Natural killer cell (primary cell): ENCODE measurements around the gene AKAP13. TPM values are rescaled to one million over a fixed set of nuclear protein-coding genes. Genes with fewer than 3 reads are reported as not detected.

Experiments used
- ATAC-seq, 3 donors: fragments of 150-1000 bp in 2 of 3; fragments of 200-7000 bp in 1 of 3; cut with Tn5 transposase; 1 replicate in 1 of 3; 2 replicates in 2 of 3; pipeline ENCODE4 v1.10.0; 2021; ENCODE audit warnings: mild to moderate bottlenecking in 2 of 3, moderate library complexity in 2 of 3
- DNase-seq, 2 donors: peaks; one replicate each; pipeline versions ENCODE4 v3.0.0 to v3.0.0-alpha.2; 2013 to 2021; ENCODE audit warnings: mixed read lengths in 1 of 2
- H3K27ac ChIP-seq: one replicate; pipeline ENCODE4 v1.5.1; 2013; ENCODE audit warnings: mild to moderate bottlenecking, low read length
- H3K27me3 ChIP-seq: one replicate; pipeline ENCODE4 v1.6.1; 2013; ENCODE audit warnings: low read length; ENCODE audit not compliant: control insufficient read depth, insufficient read depth
- H3K36me3 ChIP-seq: one replicate; pipeline ENCODE4 v1.6.1; 2013; ENCODE audit warnings: low read length; ENCODE audit not compliant: control insufficient read depth, insufficient read depth
- H3K4me1 ChIP-seq: one replicate; pipeline ENCODE4 v1.6.1; 2013; ENCODE audit warnings: low read length; ENCODE audit not compliant: control insufficient read depth, insufficient read depth
- H3K4me3 ChIP-seq: one replicate; pipeline ENCODE4 v1.5.1; 2013; ENCODE audit warnings: low read length
- H3K9me3 ChIP-seq: one replicate; pipeline ENCODE4 v1.6.1; 2013; ENCODE audit warnings: low read length; ENCODE audit not compliant: control insufficient read depth, insufficient read depth
- H3K27ac Mint-ChIP-seq, 2 donors: one replicate each; pipeline ENCODE4 v1.8.0; 2022; ENCODE audit warnings: mild to moderate bottlenecking in 2 of 2, mixed read lengths in 2 of 2, moderate library complexity in 1 of 2
- H3K27me3 Mint-ChIP-seq, 2 donors: one replicate each; pipeline ENCODE4 v1.8.0; 2022; ENCODE audit warnings: low read depth in 2 of 2, mixed read lengths in 2 of 2
- H3K36me3 Mint-ChIP-seq: one replicate; pipeline ENCODE4 v1.8.0; 2022; ENCODE audit warnings: mixed read lengths
- H3K4me1 Mint-ChIP-seq, 2 donors: one replicate each; pipeline ENCODE4 v1.8.0; 2022; ENCODE audit warnings: mixed read lengths in 2 of 2
- H3K4me3 Mint-ChIP-seq: one replicate; pipeline ENCODE4 v1.8.0; 2022; ENCODE audit warnings: mild to moderate bottlenecking, moderate library complexity, mixed read lengths
- H3K9me3 Mint-ChIP-seq, 2 donors: one replicate each; pipeline ENCODE4 v1.8.0; 2022; ENCODE audit warnings: mixed read lengths in 2 of 2
- CTCF ChIP-seq: fragments of 200-600 bp; IDR thresholded peaks from one replicate; pipeline ENCODE4 v1.8.0; 2022; ENCODE audit warnings: antibody characterized with exemption
- WGBS: methylation state at CpG from one replicate; pipeline ENCODE4 v1.1.7; 2013; ENCODE audit warnings: missing lambda C conversion rate; ENCODE audit not compliant: insufficient coverage; 5-methylcytosine and 5-hydroxymethylcytosine counted together
- intact Hi-C: fragments of 100-400 bp; cut with micrococcal nuclease; formaldehyde crosslinking; loops from one replicate; pipeline ENCODE4 v1.14.2; 2022
- total RNA-seq, 4 donors: library from RNA; stranded (reverse); fragments of 120-200 nt in 1 of 4; gene quantifications; one replicate each; pipeline versions ENCODE4 v1.2.3 to v1.2.4, GENCODE V29; 2013 to 2022

AKAP13 gene
- total RNA-seq, 3 donors from 2014 or later (not counting 1 experiment from before 2014, with no cell fraction given), result 573 to 661 (median 647) TPM

- Histone ChIP-seq H3K4me1 (peaks cover 12% of the 10 kb centered on the region), H3K9me3 (no peaks in the 10 kb centered on the region), H3K27ac (no peak overlapping the region), H3K27me3 (no peaks in the 10 kb centered on the region), H3K36me3 (no peaks in the 10 kb centered on the region), H3K4me3 (no peak overlapping the region)
- TF ChIP-seq CTCF, result no peak
- DNase-seq (no peak), ATAC-seq (peak in 2 of 3 donors; percentile 72 to 79)
- Mint-ChIP-seq H3K36me3 (no peaks in the 10 kb centered on the region), H3K9me3 (no peaks in the 10 kb centered on the region), H3K27ac (peak overlapping the region; percentile 22 to 58), H3K4me3 (peak overlapping the region; percentile 76), H3K27me3 (no peaks in the 10 kb centered on the region), H3K4me1 (peaks cover 29 to 44% of the 10 kb centered on the region in 2 donors)
- 36% methylated on average over 6 of the region's 7 CpGs for WGBS
- intact Hi-C loops, result no loop called here
Observed at GRCh38 chr15:85554852-85555521, 174.6 kb downstream of the AKAP13 start.

- no peak overlapping the region for H3K4me3 ChIP-seq
- peaks cover 29 to 42% of the 10 kb centered on the region in 2 donors for H3K4me1 Mint-ChIP-seq
- H3K36me3 ChIP-seq, result no peaks in the 10 kb centered on the region
- H3K27me3 ChIP-seq, result no peaks in the 10 kb centered on the region
- H3K9me3 ChIP-seq, result no peaks in the 10 kb centered on the region
- no peaks in the 10 kb centered on the region for H3K9me3 Mint-ChIP-seq
- TF ChIP-seq CTCF, result no peak
- no peak overlapping the region for H3K27ac ChIP-seq
- 78% methylated on average over 3 of the region's 5 CpGs for WGBS
- H3K36me3 Mint-ChIP-seq, result no peaks in the 10 kb centered on the region
- DNase-seq (no peak), ATAC-seq (no peak)
- H3K4me3 Mint-ChIP-seq, result peak overlapping the region; percentile 76
- peaks cover 12% of the 10 kb centered on the region for H3K4me1 ChIP-seq
- intact Hi-C loops, result no loop called here
- H3K27me3 Mint-ChIP-seq, result no peaks in the 10 kb centered on the region
- H3K27ac Mint-ChIP-seq, result peak overlapping the region in 1 of 2 donors; percentile 58
Observed at GRCh38 chr15:85555875-85556617, 175.6 kb downstream of the AKAP13 start.

- Mint-ChIP-seq H3K4me1 (peaks cover 26 to 37% of the 10 kb centered on the region in 2 donors), H3K4me3 (peak overlapping the region; percentile 1), H3K9me3 (no peaks in the 10 kb centered on the region), H3K36me3 (no peaks in the 10 kb centered on the region), H3K27ac (no peak overlapping the region), H3K27me3 (no peaks in the 10 kb centered on the region)
- H3K27me3 ChIP-seq, result no peaks in the 10 kb centered on the region
- no peak for ATAC-seq
- H3K27ac ChIP-seq, result no peak overlapping the region
- peaks cover 12% of the 10 kb centered on the region for H3K4me1 ChIP-seq
- H3K4me3 ChIP-seq, result no peak overlapping the region
- TF ChIP-seq CTCF, result no peak
- WGBS, result no CpG with 5 or more reads among the region's 2 CpGs
- intact Hi-C loops, result no loop called here
- no peak for DNase-seq
- no peaks in the 10 kb centered on the region for H3K36me3 ChIP-seq
- H3K9me3 ChIP-seq, result no peaks in the 10 kb centered on the region
Observed at GRCh38 chr15:85556618-85556895, 176.2 kb downstream of the AKAP13 start.
